Renal pelvis (tissue), 12 donors: ENCODE results near the gene FBN3. TPM values are rescaled to one million over a fixed set of nuclear protein-coding genes. Genes with fewer than 3 reads are reported as not detected.
"Not testable (repeated sequence)": the region's sequence is repeated elsewhere in the genome, so short reads cannot be mapped to it uniquely, and the experiment has no call there.

Experiments used
- DNase-seq: peaks from one replicate; pipeline ENCODE4 v3.0.0-alpha.2; 2013
- long read RNA-seq, 16 experiments: transcript quantifications; one replicate each; lab custom pipeline, GENCODE V29; 2026
- polyA plus RNA-seq, 3 donors: library from polyadenylated mRNA; unstranded; fragments of 120-200 nt; gene quantifications; one replicate each; pipeline ENCODE4 v1.2.1, GENCODE V29; 2013; ENCODE audit not compliant: insufficient read length in 3 of 3

FBN3 gene
- polyA plus RNA-seq: 10 to 100 TPM; 32.8 to 67.2 (median 38.5) TPM
- long read RNA-seq, donor 1: 0 reads
- long read RNA-seq, donor 2: 0 reads
- long read RNA-seq, donor 3: 0 reads
- long read RNA-seq, donor 4: 0 reads
- long read RNA-seq, donor 5: 0 reads
- long read RNA-seq, donor 6: 0 reads
- long read RNA-seq, donor 7, partial matches to known transcripts: 5 of 5 reads
- long read RNA-seq, donor 7, other reads (novel, unspliced or antisense): 0 of 5 reads
- long read RNA-seq, donor 8: 0 reads
- long read RNA-seq, donor 9, partial matches to known transcripts: 8 of 8 reads
- long read RNA-seq, donor 9, other reads (novel, unspliced or antisense): 0 of 8 reads
- long read RNA-seq, donor 10: 0 reads
- long read RNA-seq, donor 11: 0 reads
- long read RNA-seq, donor 12, partial matches to known transcripts: 0 of 1 reads
- long read RNA-seq, donor 12, other reads (novel, unspliced or antisense): 0 of 1 reads
- long read RNA-seq, donor 13, partial matches to known transcripts: 7 of 7 reads
- long read RNA-seq, donor 13, other reads (novel, unspliced or antisense): 0 of 7 reads
- long read RNA-seq, donor 14: 0 reads
- long read RNA-seq, donor 15: 0 reads
- long read RNA-seq, donor 16, partial matches to known transcripts: 7 of 8 reads
- long read RNA-seq, donor 16, other reads (novel, unspliced or antisense): 0 of 8 reads

- DNase-seq: peak; percentile 52
Measured at GRCh38 chr19:8149261-8150094, at the start of gene FBN3. FBN3 (minus strand) TSS chr19:8149592; CDS start chr19:8147480, 2,112 bp downstream.

- DNase-seq: no peak
Measured at GRCh38 chr19:8196271-8196927, 47.0 kb upstream of the FBN3 start.

GRCh38 chr19:8194528-8195267 lies 45.3 kb upstream of the FBN3 start:
- DNase-seq: no peak

GRCh38 chr19:8192221-8192820 lies 42.9 kb upstream of the FBN3 start:
- DNase-seq: no peak

- no peak for DNase-seq
Measured at GRCh38 chr19:8185343-8186068, 36.1 kb upstream of the FBN3 start.

- DNase-seq: no peak
Measured at GRCh38 chr19:8184274-8184673, 34.9 kb upstream of the FBN3 start.

- no peak for DNase-seq
Measured at GRCh38 chr19:8180018-8180417, 30.6 kb upstream of the FBN3 start.

GRCh38 chr19:8174706-8175105 lies 25.3 kb upstream of the FBN3 start:
- DNase-seq: no peak

- DNase-seq: no peak
Measured at GRCh38 chr19:8168537-8168936, 19.1 kb upstream of the FBN3 start.

- no peak for DNase-seq
Measured at GRCh38 chr19:8167985-8168384, 18.6 kb upstream of the FBN3 start.

- no peak for DNase-seq
Measured at GRCh38 chr19:8163759-8164158, 14.4 kb upstream of the FBN3 start.

GRCh38 chr19:8161135-8161646 lies 11.8 kb upstream of the FBN3 start:
- DNase-seq: no peak

- not testable (repeated sequence) for DNase-seq
Measured at GRCh38 chr19:8159322-8159721, 9.9 kb upstream of the FBN3 start.

- peak; percentile 84 for DNase-seq
Measured at GRCh38 chr19:8158411-8159074, 9.2 kb upstream of the FBN3 start.

- no peak for DNase-seq
Measured at GRCh38 chr19:8155318-8155717, 5.9 kb upstream of the FBN3 start.

- not testable (repeated sequence) for DNase-seq
Measured at GRCh38 chr19:8154014-8154413, 4.6 kb upstream of the FBN3 start.

GRCh38 chr19:8151767-8152035 lies 2.3 kb upstream of the FBN3 start:
- DNase-seq: no peak

GRCh38 chr19:8150998-8151766 lies 1.8 kb upstream of the FBN3 start:
- no peak for DNase-seq
